Thymus (tissue), 11 donors: ENCODE measurements around the gene CCDC170. TPM values are rescaled to one million over a fixed set of nuclear protein-coding genes. Genes with fewer than 3 reads are reported as not detected.

Source experiments
- DNase-seq, 9 donors: peaks; one replicate each; pipeline ENCODE4 v3.0.0-alpha.2; 2013; ENCODE audit warnings: low spot score in 9 of 9, low read depth in 6 of 9, missing footprints in 1 of 9
- H3K27ac ChIP-seq, 2 donors: one replicate each; pipeline ENCODE4 v1.5.1; 2013; ENCODE audit warnings: control low read depth in 1 of 2, low read depth in 1 of 2, low read length in 1 of 2, mild to moderate bottlenecking in 1 of 2, moderate library complexity in 1 of 2
- H3K27me3 ChIP-seq, 2 donors: one replicate each; pipeline ENCODE4 v1.5.1; 2013; ENCODE audit warnings: low read length in 1 of 2; ENCODE audit not compliant: control insufficient read depth in 2 of 2, insufficient read depth in 1 of 2
- H3K36me3 ChIP-seq, 2 donors: one replicate each; pipeline ENCODE4 v1.5.1; 2013; ENCODE audit warnings: low read length in 1 of 2, mild to moderate bottlenecking in 1 of 2, moderate library complexity in 1 of 2; ENCODE audit not compliant: control insufficient read depth in 2 of 2, insufficient read depth in 2 of 2
- H3K4me1 ChIP-seq, 2 donors: one replicate each; pipeline ENCODE4 v1.5.1; 2013; ENCODE audit warnings: low read length in 2 of 2; ENCODE audit not compliant: control insufficient read depth in 2 of 2, insufficient read depth in 2 of 2
- H3K4me3 ChIP-seq, 2 donors: one replicate each; pipeline ENCODE4 v1.5.1; 2013; ENCODE audit warnings: low read length in 2 of 2, control low read depth in 1 of 2, mild to moderate bottlenecking in 1 of 2
- H3K9me3 ChIP-seq, 2 donors: one replicate each; pipeline ENCODE4 v1.5.1; 2013; ENCODE audit warnings: low read length in 1 of 2, mild to moderate bottlenecking in 1 of 2; ENCODE audit not compliant: control insufficient read depth in 2 of 2, insufficient read depth in 1 of 2
- WGBS: extraction: QIAGEN DNeasy Blood & Tissue Kit; methylation state at CpG from one replicate; pipeline ENCODE4 v1.1.7; 2013; 5-methylcytosine and 5-hydroxymethylcytosine counted together
- polyA plus RNA-seq: library from polyadenylated mRNA; stranded (reverse); fragments of 200-250 nt; gene quantifications from one replicate; pipeline ENCODE4 v1.2.3, GENCODE V29; 2013
- total RNA-seq: library from RNA; stranded (reverse); fragments of 120-200 nt; gene quantifications from one replicate; pipeline ENCODE4 v1.2.4, GENCODE V29; 2013
- donor health status: healthy.

Gene CCDC170
- total and polyA plus RNA-seq, 2 donors: 0.21 to 0.66 TPM

- Histone ChIP-seq H3K4me1 (no peaks in the 10 kb centered on the region), H3K4me3 (no peak overlapping the region), H3K27me3 (no peaks in the 10 kb centered on the region), H3K27ac (no peak overlapping the region), H3K9me3 (no peaks in the 10 kb centered on the region), H3K36me3 (no peaks in the 10 kb centered on the region)
- DNase-seq: no peak
- 99% methylated on average over 1 of the region's 1 CpG for WGBS
These were observed 56.0 kb downstream of the CCDC170 start for GRCh38 chr6:151549790-151550189.

GRCh38 chr6:151550618-151551017 is 56.8 kb downstream of the CCDC170 start:
- Histone ChIP-seq H3K27me3 (no peaks in the 10 kb centered on the region), H3K4me3 (no peak overlapping the region), H3K9me3 (no peaks in the 10 kb centered on the region), H3K27ac (no peak overlapping the region), H3K36me3 (no peaks in the 10 kb centered on the region), H3K4me1 (no peaks in the 10 kb centered on the region)
- DNase-seq: no peak
- WGBS: 98% methylated on average over 3 of the region's 3 CpGs

- Histone ChIP-seq H3K4me3 (no peak overlapping the region), H3K9me3 (no peaks in the 10 kb centered on the region), H3K4me1 (no peaks in the 10 kb centered on the region), H3K27ac (no peak overlapping the region), H3K27me3 (no peaks in the 10 kb centered on the region), H3K36me3 (no peaks in the 10 kb centered on the region)
- WGBS: 65% methylated on average over 6 of the region's 6 CpGs
- DNase-seq: no peak
These were observed 57.5 kb downstream of the CCDC170 start for GRCh38 chr6:151551223-151551857.

- DNase-seq: no peak
- H3K4me1 ChIP-seq: no peaks in the 10 kb centered on the region
- H3K9me3 ChIP-seq: no peaks in the 10 kb centered on the region
- H3K36me3 ChIP-seq: no peaks in the 10 kb centered on the region
- H3K27me3 ChIP-seq: no peaks in the 10 kb centered on the region
- 92% methylated on average over 3 of the region's 3 CpGs for WGBS
- H3K4me3 ChIP-seq: no peak overlapping the region
- H3K27ac ChIP-seq: no peak overlapping the region
These were observed 59.8 kb downstream of the CCDC170 start for GRCh38 chr6:151553416-151554165.

- Histone ChIP-seq H3K4me1 (no peaks in the 10 kb centered on the region), H3K27ac (no peak overlapping the region), H3K4me3 (no peak overlapping the region), H3K9me3 (peaks cover 1 to 17% of the 10 kb centered on the region in 2 donors), H3K36me3 (no peaks in the 10 kb centered on the region), H3K27me3 (no peaks in the 10 kb centered on the region)
- no peak for DNase-seq
These were observed 67.4 kb downstream of the CCDC170 start for GRCh38 chr6:151561238-151561637.

- Histone ChIP-seq H3K27me3 (no peaks in the 10 kb centered on the region), H3K4me3 (no peak overlapping the region), H3K4me1 (no peaks in the 10 kb centered on the region), H3K9me3 (peaks cover 1 to 17% of the 10 kb centered on the region in 2 donors), H3K27ac (no peak overlapping the region), H3K36me3 (no peaks in the 10 kb centered on the region)
- WGBS: 73% methylated on average over 4 of the region's 4 CpGs
- no peak for DNase-seq
These were observed 70.8 kb downstream of the CCDC170 start for GRCh38 chr6:151564654-151565053.

- no peaks in the 10 kb centered on the region for H3K27me3 ChIP-seq
- peaks cover 1 to 17% of the 10 kb centered on the region in 2 donors for H3K9me3 ChIP-seq
- WGBS: 93% methylated on average over 1 of the region's 1 CpG
- no peak overlapping the region for H3K4me3 ChIP-seq
- no peaks in the 10 kb centered on the region for H3K4me1 ChIP-seq
- no peak overlapping the region for H3K27ac ChIP-seq
- no peaks in the 10 kb centered on the region for H3K36me3 ChIP-seq
- DNase-seq: no peak
These were observed 72.1 kb downstream of the CCDC170 start for GRCh38 chr6:151565940-151566339.

- Histone ChIP-seq H3K36me3 (no peaks in the 10 kb centered on the region), H3K27me3 (no peaks in the 10 kb centered on the region), H3K4me3 (no peak overlapping the region), H3K4me1 (no peaks in the 10 kb centered on the region), H3K9me3 (peaks cover 1 to 17% of the 10 kb centered on the region in 2 donors), H3K27ac (no peak overlapping the region)
- WGBS: 51% methylated on average over 2 of the region's 2 CpGs
- DNase-seq: no peak
These were observed 72.7 kb downstream of the CCDC170 start for GRCh38 chr6:151566557-151566956.

- Histone ChIP-seq H3K27me3 (no peaks in the 10 kb centered on the region), H3K4me3 (no peak overlapping the region), H3K27ac (no peak overlapping the region), H3K36me3 (no peaks in the 10 kb centered on the region), H3K9me3 (no peaks in the 10 kb centered on the region), H3K4me1 (no peaks in the 10 kb centered on the region)
- DNase-seq: no peak
- 95% methylated on average over 8 of the region's 8 CpGs for WGBS
These were observed 82.8 kb downstream of the CCDC170 start for GRCh38 chr6:151576633-151577032.
